HG02943 (cell line): ENCODE measurements around the gene GMFB.

Source experiments
- ATAC-seq: cut with Tn5 transposase; IDR thresholded peaks from one replicate; pipeline ENCODE4 v1.9.1; 2021; ENCODE audit warnings: mild to moderate bottlenecking, low read depth, moderate library complexity; ENCODE audit not compliant: unreplicated experiment

The GMFB gene

GRCh38 chr14:54488646-54489317 lies at the start of gene GMFB:
TSS of gene GMFB (minus strand) at chr14:54488980. CDS start at chr14:54488927, 53 bp downstream.
- ATAC-seq = peak; percentile 75

DNA sequence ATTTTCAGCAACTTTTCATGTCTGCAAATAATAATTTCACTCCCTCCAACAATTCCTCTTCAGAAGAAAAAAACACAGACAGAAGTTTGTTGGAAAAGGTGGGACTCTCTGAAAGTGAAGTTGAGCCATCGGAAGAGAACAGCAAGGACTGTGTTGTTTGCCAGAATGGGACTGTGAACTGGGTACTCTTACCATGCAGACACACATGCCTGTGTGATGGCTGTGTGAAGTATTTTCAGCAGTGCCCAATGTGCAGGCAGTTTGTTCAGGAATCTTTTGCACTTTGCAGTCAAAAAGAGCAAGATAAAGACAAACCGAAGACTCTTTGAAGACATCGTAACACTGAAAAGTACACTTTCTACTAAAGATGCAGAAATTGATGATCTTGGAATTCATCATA lies 49.3 kb upstream of the GMFB start:
- ATAC-seq = no peak

DNA sequence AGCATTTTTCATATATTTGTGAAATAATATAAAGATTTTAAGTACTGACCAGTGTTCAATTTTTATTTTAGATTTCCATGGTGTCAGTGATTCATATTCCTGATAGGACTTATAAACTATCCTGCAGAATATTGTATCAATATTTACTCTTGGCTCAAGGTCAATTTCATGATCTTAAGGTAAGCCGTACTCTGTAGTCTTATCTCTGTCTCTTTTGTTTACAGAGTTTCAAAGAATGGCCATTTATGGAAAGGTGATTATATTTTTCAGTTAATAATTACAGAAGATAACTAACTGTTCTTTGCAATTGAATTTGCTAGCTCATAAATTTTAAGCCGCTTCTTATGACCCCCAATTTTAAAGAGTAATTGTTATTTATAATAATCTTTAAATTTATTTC lies 48.9 kb upstream of the GMFB start:
- no peak for ATAC-seq

GRCh38 chr14:54535646-54536045 lies 46.9 kb upstream of the GMFB start:
- no peak for ATAC-seq

DNA sequence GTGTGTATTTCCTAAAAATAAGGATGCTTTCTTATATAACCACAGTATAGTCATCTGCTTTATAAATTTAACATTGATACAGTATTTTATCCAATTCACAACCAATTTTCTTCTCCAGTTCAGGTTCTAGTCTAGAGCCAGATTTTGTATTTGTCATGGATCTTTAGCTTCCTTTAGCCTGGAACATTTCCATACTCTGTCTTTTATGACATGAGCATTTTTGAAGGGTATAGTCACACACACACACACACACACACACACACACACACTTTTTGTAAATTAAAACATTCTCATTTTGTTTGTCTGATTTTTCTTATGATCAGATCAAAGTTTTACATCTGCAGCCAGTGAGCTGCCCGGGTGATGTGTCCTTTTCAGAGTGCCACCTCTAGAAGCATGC lies 46.3 kb upstream of the GMFB start:
- ATAC-seq = no peak

DNA sequence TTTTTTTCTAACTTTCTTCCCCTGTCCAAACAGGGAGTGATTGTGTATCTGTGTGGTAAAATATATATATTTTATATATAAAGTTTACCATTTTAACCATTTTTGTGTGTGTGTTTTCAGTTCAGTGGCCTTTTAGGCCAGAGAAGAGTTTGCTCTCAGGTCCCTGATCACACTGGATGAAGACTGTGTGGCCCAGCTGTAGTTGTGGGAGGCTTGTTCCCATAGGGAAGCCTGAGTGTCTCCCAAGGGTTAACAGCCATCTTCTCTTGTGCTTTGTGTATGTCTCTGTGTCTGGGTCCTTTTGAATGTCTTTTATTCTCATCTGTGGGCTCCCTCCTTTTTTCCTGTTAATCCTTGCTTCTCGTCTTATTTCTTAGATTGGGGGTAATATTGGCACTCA lies 44.3 kb upstream of the GMFB start:
- no peak for ATAC-seq

GRCh38 chr14:54532111-54533012 lies 43.6 kb upstream of the GMFB start:
- ATAC-seq = peak; percentile 89

- no peak for ATAC-seq
Observed at GRCh38 chr14:54529811-54530210, 41.0 kb upstream of the GMFB start.

- no peak for ATAC-seq
Observed at GRCh38 chr14:54528973-54529372, 40.2 kb upstream of the GMFB start.

- no peak for ATAC-seq
Observed at GRCh38 chr14:54524410-54524809, 35.6 kb upstream of the GMFB start.

GRCh38 chr14:54516709-54517108 lies 27.9 kb upstream of the GMFB start:
- no peak for ATAC-seq

DNA sequence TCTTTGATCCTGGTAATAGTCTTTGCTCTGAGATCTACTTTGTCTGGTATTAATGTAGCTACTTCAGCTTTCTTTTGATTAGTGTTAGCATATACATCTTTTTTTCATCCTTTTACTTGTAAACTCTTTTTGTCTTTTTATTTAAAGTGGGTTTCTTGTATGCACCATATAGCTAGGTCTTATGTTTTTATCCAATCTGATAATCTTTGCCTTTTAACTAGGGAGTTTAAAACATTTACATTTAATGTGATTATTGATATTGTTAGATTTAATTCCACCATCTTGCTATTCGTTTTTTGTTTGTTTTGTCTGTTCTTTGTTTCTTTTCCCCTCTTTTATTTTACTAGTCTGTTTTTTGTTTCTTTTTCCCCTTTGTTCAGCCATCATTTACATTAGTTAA lies 26.9 kb upstream of the GMFB start:
- no peak for ATAC-seq

GRCh38 chr14:54512393-54512792 lies 23.6 kb upstream of the GMFB start:
- no peak for ATAC-seq

GRCh38 chr14:54509546-54510501 lies 21.0 kb upstream of the GMFB start, which contains the start of gene CGRRF1:
TSS of gene CGRRF1 (plus strand) at chr14:54509906. CDS start at chr14:54509960, 54 bp downstream.
- peak; percentile 95 for ATAC-seq

DNA sequence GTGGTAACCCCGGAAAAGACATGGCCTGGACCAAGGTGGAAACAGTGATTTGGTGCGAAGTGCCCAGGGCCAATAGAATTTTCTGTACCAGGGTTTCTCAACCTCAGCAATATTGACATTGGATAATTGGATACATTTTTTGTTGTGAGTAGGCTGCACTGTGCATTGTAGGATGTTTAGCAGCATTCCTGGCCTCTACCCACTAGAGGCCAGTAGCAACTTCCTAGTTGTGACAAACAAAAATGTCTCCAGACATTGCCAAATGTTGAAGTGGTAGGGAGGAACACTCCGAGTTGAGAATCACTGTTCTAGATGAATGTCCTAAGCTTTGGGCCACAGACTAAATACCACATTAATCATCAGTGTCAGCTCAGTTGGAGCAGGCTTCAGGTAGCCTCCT lies 14.7 kb upstream of the GMFB start:
- ATAC-seq = no peak

- ATAC-seq = no peak
Observed at GRCh38 chr14:54502602-54503001, 13.8 kb upstream of the GMFB start.

DNA sequence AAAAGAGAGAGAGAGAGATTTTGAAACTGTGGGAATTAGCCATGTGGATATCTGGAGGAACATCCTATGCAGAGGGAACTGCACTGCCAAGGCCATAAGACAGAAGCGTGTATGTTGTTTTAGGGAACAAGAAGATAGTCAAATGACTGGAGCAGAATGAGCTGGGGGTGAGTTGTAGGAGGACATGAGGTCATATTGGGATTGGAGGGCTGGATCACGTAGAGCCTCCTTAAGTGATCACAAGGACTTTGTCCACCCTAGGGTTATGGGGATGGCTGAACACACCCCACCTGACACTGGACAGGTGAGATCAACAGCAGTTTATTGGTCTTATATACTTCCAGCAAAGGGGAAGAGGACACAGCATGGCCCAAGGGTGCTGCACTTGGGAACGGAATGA lies 12.7 kb upstream of the GMFB start:
- no peak for ATAC-seq

- no peak for ATAC-seq
Observed at GRCh38 chr14:54500744-54501143, 12.0 kb upstream of the GMFB start.

DNA sequence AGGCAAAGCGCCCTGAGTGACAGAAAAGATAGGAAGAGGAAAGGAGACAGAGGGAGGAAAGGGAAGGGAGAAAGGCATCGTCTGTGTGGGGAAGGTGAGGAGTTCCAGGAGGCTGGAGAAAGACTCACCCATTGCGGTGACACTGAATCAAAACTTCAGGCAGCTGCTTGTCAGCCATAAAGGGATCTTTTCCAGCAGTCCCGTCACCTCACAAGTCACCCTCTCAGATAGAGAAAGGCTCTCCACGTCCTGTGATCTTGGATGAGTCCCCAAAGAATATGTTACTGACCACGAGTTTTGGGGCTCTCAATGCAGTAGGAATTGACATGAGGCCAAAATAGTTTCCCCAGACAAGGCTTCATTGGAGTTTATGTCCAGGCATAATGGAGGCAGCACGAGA lies 9.8 kb upstream of the GMFB start:
- no peak for ATAC-seq

DNA sequence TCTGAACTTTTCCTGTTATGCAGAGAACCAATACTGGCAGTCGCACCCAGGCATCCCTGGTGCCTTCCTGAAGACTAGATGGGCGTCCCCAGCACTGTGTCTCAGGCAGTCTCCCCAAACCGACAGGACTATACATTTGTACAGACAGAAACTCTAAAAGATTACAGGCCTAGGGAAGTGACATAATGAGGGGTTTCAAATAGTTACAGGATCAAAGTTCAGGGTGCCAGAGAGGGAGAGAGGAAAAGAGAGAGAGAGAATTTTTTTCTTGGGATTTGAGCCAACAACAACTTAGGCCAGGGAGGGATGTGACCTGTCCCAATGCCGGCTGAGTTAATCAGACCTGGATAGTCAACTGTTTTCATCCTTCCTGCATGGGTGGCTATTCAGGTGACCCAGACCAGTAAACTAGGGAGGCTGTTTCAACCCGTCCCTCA lies 9.3 kb upstream of the GMFB start:
- ATAC-seq = no peak

- ATAC-seq = no peak
Observed at GRCh38 chr14:54497224-54497623, 8.4 kb upstream of the GMFB start.
